ENCODE data around the gene FMNL2.
A peak's percentile ranks its signal among the peaks of the same experiment; 100 is the strongest.

Gene FMNL2

DNA sequence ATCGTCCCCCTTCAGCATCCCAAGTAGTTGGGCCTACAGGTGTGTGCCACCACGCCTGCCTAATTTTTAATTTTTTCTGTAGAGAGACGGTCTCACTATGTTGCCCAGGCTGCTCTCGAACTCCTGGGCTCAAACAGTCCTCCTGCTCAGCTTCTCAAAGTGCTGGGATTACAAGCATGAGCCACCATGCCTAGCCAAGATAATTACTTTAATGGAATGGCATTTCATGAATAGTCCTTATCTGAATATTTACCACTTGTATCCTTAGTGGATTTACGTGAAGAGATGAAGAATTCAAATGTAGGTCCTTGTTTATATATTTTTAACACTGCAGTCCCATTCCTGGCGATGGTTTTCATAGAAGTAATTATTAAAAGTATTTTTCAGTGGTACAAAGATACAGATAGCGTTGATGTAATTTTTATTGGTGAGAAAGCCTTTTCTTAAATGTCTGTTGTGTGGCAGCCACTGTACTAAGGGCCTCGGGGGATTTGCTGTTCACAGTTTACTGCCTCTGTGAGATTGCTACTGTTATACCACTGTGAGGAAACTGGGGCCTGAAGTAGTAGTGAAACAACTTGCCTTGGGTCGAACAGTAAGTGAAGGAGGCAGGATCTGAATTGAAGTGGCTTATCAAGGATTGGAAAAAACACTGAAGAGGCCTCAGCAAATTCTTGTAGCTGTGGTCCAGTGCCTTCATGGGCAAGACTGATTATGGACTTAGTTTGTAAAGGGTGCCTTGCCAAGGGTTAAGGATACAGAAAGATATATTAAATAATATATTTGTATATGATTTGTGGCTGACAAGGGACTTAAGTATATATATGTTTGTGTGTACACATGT lies 231.1 kb downstream of the FMNL2 start:
- DNase-seq: no peak

DNA sequence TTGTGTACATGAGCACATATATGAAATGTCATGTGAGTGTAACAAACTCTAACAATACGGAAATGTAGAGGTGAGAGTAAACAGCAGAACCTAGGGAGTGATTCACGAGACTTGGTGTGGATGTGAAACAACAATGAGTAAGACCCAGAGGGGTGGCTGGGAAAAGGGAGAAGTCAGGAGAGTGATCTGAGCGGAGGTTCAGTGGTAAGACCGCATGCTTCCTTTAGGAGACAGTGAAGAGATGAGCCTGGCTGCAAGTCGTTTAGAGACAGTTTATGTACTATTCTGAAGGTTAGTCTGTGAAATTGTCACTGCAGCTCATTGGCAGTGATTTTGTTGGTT lies 231.7 kb downstream of the FMNL2 start:
- no peak for DNase-seq

DNA sequence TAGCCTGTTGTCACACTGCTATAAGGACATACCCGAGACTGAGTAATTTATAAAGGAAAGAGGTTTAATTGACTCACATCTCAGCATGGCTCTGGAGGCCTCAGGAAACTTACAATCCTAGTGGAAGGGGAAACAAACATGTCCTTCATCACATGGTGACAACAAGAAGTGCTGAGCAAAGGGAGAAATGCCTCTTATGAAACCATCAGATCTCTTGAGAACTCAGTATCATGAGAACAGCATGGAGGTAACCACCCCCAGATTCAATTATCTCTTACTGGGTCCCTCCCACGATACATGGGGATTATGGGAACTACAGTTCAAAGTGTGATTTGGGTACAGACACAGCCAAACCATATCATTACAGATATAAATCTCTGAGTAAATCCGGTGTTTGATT lies 233.6 kb downstream of the FMNL2 start:
- DNase-seq: no peak

DNA sequence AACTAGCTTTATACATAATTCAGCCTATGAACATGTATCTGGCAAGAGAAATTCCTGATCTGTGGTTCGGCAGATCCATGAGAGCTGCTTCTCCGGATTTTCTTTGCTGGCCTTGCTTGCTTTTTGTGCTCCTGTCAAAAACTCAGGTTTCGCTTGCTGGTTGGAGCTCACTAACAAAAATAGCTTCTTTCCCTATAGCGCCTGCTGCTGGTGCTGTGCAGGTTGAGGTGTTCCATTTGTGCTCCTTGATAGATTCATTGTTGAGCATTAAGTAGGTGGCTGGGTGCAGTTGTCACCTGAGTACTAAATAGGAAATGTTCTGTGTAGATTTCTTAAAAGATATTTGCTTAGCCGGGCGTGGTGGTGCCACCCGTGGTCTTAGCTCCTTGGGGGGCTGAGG lies 234.2 kb downstream of the FMNL2 start:
- DNase-seq: no peak

DNA sequence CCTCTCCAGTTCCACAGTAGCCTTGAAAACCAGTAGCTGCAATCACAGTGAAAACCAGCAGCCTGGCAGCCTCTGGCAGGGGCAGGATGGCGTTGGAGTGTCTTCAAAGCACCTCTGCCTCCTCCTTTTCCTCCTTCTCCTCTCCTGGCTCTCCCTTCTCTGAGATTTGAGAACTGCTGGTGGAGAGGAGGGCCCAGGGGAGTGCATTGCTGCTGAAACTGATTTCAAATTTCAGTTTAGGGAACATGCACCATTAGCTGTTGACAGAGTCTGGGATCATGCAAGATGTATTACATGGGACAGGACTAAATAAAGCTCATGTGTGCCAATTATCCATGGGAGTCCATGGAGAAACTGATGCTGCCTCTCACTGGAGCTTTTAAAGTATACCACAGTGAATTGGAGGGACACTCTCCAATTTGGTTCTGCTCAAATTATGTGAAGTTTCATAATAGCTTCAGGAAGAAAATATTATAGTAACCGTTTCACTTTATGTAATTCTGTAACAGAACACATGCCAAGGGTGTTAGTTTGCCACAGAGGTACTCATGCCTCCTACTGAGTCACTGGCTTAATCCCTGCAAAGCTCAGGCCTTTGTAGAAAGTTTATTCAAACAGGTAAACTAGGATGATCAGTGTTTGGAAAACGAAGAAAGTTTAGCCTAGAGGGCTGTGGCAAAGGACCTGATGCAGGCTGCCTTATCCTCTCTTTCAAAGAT lies 236.2 kb downstream of the FMNL2 start:
- DNase-seq: no peak

DNA sequence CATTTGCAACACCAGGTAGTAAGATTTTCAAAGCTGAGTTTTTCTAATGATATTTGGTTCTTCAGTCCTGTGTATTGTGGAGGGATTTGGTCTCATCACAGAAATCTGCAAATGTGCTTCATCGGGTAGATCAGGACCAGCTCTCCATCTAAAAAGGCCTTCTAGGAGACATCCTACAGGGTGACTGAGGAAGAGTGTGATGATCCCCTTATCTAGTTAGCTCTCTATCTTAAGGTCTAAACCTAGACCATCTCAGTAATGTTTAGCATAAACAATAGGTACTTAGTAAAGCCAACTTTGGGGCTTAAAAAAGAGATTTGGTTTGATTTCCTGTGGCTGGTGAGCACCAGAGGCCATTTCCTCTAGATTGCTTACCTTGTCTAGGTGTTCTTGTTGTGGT lies 237.1 kb downstream of the FMNL2 start:
- DNase-seq: no peak

DNA sequence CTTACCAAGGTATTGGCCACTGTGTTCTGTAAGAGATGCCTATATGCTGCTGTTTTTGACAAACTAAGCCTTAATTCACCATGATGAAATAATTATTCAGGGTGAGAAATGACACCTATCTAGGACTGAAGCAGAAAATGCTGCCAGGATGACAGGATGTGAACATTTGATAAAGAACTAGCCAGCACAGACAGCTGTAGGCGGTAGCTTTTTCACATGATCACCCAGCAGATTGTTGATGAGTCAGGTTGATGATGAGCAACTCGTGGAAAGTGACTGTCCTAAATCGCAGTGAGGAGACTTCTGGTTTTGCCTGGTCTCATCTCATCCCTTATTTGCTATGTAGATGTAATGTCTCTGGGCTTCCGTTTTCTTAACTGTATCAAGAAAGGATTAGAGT lies 238.2 kb downstream of the FMNL2 start:
- no peak for DNase-seq

DNA sequence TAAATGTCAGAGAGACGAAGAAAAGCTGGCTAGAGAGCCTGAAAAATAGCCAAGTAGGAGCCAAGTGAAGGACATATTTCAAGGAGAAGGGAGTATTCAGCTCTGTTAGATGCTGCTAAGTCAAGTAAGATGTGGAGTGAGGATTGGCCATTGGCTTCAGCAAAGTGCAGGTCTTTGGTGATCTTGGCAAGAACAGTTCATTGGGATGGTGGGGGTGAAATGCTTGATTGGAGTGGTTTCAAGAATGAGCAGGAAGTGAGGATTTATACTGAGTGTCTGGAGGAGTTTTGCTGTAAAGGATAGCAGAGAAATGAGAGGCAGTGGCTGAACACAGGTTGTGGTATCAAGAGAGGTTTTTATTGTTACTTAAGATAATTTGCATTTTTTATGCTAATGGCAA lies 242.6 kb downstream of the FMNL2 start:
- no peak for DNase-seq

DNA sequence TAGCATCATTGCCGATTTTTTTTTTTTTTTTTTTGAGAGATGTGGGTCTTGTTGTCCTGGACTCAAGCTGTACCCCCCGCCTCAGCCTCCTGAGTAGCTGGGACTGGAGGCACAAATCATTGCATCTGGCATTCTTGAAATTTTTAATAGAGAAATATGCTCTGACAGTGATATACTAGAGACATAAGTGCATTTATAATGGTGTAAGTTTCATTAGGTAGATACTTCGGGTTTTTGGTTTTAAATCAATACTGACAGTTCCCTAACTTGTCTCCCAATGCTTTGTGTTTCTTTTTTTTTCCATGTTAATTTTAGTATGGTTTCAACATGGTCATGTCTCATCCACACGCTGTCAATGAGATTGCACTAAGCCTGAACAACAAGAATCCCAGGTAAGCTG lies 243.6 kb downstream of the FMNL2 start:
- DNase-seq: no peak

DNA sequence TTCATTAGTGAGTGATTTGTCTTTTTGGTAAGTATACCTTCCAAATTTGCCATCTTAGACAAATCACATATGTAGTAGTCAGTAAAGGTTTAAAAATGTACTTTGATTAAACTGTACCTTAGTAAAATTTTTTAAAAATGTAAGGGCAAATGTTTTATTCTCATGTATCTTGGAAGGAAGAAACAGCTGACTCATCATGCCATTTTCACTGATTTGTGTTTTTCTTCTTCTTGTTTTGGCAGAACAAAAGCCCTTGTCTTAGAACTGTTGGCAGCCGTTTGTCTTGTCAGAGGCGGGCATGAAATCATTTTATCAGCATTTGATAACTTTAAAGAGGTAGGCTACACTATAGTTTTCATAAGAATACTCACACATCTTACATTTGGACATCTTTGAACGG lies 245.7 kb downstream of the FMNL2 start:
- no peak for DNase-seq

DNA sequence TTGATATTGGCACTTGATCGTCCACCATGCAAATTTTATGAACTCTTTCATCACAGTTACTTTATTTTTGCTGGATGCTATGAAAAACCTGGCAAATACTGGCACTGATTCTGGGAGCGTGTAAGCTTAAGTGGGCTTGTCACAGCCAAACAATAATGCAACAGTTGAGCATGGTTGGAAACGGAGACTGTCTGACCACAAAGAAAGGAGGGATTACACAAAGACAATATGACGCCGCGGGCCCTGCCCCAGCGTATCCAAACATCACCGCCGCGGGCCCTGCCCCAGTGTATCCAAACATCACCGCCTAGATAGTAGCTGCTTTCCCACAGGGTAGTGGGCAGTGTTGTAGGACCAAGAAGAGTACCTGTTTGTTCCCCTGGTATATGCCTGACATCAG lies 246.4 kb downstream of the FMNL2 start:
- DNase-seq: peak; percentile 1

DNA sequence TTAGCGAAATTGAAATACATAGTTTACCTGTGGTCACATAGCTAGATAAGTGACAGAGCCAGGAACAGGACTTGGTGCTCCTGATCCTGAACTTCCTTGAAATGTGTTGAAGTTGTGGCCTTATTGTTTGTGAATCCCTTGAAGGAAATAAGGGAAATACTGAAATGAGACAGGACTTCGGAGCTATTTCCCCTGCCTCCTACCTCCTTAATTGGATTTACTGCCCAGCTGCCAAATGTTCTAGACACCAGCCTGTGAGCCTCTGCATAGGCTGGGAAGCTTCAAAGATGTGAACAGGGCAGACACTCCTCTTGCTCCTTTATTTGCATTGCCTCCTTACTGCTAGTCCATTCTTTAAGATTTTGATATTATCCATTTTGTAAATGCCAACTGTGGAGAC lies 247.1 kb downstream of the FMNL2 start:
- DNase-seq: no peak

DNA sequence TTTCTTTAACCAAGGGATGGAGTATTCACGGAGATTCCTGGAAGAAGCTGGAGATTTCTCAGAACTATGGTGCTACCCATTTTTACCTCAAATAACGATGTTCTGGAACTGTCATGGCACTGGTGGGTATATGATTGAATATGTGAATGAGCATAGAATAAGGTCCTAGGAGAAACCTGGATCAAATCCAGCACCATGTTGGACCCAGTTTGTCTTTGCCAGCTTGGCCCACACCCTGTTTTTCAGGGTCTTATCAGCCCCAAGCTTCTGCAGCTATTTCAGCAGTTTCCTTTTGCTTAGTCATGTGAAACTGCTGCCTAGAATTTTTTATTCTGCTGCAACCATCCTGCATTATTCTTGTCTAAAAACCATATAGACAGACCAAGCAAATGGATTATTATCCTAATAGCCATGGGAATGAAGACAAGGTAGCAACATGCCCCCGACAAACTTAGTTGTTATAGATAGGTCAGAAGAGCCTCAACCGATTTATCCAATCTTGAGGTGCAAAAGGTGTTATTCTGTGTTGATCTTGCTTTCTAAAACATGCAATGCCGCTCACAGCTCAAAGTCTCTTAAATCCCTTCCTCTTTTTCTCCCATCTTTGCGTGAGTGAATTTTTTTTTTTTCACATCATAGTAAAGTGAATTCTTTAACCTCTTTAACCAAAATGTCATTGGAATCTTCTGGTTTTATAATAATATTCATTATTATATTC lies 248.7 kb downstream of the FMNL2 start:
- no peak for DNase-seq

DNA sequence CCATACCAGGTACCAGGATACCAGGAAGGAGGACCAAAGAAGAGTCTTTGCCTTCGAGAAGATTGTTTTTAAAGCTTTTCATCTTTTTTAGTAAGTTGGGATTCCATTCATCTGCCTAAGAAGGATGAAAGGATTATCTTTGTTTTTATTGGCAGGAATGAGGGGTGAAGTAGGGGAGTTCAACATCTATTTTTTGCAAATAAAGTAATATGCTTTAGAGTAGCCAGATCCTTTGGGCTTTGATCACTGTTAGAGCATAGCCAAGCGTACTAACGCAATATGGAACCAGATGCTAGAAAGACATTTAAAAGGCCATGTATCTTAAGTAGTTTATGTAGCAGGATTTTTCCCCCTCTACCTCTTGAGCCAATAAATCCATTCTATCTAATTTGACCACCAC lies 249.3 kb downstream of the FMNL2 start:
- DNase-seq: no peak

DNA sequence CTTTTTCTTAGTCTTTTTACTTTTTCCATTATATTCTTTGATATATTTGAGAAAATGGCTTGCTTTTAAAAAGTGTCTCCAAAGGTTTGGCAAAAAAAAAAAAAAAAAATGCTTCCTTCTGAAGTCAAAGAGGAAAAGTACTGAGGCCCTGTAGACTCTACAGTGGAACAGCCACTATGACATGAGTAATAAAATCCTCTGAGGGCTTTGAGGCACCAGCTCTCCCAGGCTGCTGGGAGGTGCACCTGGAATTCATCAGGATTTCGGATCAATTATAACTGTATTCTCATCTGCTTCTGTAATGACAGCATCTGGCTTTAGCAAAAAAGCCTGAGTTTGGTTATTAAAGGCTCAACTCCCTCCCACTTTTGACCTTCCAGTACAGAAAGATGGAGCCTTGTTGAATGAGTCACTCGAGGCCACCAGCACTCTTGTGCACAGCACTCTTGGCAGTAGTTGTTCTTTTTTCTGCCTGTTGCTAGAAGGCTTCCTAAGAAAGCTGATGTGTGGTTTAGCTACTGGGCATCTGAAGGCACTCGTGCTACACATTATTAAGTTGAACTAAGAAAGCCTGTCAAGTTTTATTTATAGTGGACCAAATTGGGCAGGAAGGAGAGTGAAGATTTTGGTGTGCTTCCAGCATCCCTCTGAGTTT lies 251.0 kb downstream of the FMNL2 start:
- DNase-seq: no peak

DNA sequence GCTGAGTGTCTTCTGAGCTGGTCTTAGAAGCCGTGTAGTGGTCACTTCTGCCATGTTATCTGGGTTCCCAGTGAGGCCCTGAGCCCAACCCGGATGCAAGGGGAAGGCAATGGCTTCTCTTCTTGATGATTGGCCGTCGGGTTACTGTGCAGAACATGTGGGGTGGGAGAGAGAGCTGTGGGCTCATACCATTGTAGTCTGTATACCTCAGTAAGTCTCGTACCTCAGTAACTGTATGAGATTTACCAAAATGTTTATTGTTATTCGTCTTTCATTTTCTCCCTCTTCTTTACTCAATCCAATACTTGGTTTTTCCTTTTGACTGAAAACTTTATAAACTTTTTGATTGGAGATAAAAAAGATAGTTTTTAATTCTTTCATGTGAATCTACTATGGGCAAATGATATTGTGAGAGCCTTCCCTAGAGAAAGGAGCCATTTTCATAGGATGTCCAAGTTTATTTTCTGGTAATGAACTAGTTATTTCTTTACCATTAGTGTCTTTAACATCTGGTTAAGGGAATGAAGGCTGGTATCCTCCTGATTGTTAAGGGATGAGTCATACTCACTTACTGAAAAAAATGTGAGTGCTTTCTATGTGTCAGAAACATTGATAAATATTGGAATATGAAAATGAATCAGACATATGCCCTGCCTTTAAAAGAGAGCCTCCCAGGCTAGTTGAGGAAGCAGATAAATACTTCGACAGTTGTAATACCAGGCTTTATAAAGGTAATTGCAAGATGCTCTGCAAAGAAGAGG lies 252.4 kb downstream of the FMNL2 start:
- no peak for DNase-seq

DNA sequence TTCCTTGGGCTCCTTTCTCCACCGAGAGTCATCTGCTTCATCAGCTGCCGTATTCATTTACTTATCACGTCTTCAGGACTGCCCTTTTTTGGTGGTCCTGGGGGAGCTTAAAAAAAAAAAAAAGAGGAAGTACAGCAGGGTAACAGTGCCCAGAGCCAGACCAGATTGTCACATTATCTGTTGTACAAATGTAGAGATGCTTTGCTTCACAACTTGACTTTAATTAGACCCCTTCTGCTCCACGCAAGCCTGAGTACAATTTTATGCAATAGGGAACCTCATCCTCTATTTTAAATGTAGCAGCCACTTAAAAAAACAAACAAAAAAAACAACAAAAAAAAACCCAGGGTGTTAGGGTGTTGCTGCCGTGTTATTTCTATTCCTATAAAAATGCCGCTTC lies 254.0 kb downstream of the FMNL2 start:
- DNase-seq: no peak

DNA sequence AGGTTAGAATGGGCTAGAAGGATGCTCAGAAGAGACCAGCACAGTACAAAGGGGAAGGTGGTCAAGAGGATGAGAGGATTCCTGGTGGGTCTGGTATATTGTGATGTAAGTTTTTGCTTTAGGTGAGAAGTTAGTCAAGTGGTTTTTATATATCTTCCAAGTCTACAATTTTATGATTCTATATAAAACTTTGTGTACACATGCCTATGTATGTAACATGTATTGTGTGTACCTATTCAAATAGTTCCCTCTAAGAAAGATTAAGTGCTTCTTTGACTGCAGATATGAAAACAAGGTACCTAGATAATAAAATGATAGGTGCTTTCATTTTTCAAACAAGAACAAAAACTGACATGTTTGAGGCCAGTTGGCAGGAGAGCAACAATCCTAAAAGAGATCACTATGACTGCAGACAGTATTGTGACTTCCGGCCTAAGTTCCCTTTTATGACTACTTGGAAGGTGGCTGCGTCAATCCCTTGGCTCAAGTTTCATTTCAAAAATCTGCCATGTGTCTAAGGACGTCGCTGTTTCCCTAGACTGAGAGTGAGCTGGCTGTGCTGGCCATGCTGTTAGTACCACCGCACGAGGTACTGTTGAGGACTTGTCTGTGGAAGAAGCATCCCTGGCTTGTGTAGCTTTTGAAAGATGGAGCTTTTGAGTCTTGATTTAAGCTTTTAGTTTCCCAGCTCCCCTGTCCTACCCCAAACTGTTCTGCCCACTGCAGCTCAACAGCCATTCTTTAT lies 259.2 kb downstream of the FMNL2 start:
- DNase-seq: no peak

DNA sequence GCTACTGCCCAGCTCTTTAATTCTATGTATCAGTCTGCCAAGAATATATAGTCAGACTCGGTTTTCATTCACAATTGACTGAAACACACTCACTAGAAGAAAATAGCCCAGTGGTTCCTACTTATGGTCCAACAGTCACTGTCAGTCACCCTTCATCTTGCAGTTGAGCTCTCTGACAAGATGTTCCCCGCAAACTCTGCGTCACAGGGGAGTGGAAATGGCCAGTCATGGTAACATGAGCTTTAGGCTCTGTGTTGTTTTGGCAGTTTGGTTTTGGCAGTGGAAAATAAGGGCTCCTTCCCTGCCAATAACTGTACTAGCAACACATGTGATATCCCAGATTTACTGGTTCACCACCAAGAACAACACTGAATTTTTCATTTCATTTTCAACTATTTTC lies 259.8 kb downstream of the FMNL2 start:
- DNase-seq: no peak

DNA sequence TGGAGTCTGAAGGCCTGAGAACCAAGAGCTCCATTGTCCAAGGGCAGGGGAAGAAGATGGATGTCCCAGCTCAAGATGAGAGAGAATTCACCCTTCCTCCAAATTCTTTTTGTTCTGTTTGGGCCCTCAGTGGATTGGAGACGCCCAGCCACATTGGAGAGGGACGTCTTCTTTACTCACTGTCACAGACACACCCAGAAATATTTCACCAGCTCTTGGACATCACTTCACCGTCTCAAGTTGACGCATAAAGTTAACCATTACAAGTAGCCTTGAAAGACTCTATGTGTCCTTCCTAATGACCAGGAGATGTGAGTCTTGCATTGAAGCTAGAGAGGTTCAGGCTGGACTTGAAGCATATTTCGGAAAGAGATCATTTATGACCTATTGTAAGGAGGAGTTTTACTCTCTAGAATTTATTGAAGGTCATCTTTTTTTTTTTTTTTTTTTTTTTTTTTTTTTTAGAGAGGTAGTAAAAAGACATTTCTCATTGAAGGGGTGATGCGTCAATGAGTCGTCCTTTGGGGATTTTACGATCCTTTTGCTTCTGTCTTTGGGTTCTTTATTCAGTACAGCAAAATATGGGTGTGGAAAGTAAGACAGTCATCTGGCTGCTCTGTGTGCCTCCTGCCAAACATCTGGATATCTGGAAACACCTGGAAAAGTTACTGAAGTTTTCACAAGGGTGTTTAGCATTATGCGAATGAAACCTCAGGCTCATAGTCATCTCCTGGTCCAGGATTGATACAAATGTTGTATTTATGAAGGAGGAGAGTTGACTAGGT lies 264.2 kb downstream of the FMNL2 start:
- no peak for DNase-seq

DNA sequence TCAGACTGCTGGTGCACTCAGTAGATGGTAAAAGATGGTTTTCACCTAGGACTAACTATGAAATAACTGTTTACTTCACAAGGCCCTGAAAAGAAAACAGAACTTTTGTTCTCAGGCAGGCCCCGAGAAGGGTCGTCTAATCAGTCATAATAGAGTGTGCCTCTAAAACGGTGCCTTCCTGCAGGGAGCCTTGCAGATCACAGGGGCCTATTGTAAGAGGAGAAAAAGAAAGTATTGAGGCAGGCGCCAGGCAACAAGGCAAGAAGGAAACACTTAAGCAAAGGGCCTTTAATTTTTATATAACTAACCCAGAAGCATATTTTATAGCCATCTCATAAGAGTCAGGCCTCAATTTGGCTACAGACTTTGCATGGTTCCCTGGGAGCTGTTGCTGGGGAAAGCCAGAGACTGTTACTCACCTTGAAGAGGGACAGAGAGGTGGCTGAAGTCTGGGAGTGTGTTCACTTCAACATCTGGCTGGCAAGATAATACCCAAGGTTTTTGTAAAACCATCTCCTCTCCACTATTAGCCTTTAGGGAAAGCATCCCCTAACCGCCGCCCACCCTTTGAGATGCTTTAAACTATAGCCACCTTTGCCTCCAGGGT lies 265.2 kb downstream of the FMNL2 start:
- DNase-seq: no peak

Measured in NCI-H146 (cell line).